NCI-H2081 (cell line): Measurements from ENCODE around the gene DLL4.
A peak's percentile ranks its signal among the peaks of the same experiment; 100 is the strongest.

Experiments used
- DNase-seq, 2 experiments: peaks; one replicate each; lab custom pipeline; 2025; lab: John Stamatoyannopoulos, UW

Gene DLL4

DNA sequence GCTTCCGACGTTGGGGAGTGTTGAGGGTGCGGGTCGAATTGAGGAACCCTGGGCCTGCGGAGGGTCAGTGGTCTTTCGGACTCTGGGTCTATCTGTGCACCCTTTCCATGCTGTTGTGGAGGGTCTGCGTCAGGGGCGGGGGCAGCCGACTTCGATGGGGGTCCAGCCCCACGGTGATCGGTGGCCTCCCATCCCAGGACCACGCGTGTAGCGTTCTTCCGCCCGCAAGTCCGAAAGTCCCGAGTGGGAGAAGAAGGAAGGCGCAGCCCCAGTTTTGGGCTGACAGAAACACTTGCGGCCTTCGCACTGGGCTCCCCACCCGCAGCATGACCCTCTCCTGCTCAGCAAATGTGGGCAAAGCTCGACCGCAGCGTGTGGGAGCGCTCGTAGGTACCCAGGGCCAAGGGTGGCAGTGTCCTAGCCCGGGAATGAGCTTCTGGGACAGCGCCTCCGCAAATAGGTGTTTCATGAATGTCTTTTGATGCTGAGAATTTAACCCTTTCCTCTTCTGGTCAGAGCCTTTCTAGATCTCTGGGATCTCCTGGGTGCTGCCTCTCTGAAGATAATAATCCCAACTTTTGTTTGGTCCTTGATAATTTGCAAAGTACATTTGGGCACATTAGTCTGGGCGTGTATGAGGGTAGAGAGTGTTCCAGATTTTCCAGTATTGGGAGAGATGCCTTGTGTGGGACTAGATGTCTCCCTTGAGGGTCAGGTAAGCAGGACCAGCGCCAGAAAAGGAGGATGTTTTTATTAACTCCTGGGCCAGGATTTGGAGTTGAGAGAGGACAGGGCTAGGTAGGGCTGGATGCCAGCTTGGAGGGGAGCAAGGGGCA lies 2.3 kb upstream of the DLL4 start:
- DNase-seq: no peak

GRCh38 chr15:40927495-40927872 lies 1.7 kb upstream of the DLL4 start:
- DNase-seq: peak in 1 of 2 experiments; percentile 31

DNA sequence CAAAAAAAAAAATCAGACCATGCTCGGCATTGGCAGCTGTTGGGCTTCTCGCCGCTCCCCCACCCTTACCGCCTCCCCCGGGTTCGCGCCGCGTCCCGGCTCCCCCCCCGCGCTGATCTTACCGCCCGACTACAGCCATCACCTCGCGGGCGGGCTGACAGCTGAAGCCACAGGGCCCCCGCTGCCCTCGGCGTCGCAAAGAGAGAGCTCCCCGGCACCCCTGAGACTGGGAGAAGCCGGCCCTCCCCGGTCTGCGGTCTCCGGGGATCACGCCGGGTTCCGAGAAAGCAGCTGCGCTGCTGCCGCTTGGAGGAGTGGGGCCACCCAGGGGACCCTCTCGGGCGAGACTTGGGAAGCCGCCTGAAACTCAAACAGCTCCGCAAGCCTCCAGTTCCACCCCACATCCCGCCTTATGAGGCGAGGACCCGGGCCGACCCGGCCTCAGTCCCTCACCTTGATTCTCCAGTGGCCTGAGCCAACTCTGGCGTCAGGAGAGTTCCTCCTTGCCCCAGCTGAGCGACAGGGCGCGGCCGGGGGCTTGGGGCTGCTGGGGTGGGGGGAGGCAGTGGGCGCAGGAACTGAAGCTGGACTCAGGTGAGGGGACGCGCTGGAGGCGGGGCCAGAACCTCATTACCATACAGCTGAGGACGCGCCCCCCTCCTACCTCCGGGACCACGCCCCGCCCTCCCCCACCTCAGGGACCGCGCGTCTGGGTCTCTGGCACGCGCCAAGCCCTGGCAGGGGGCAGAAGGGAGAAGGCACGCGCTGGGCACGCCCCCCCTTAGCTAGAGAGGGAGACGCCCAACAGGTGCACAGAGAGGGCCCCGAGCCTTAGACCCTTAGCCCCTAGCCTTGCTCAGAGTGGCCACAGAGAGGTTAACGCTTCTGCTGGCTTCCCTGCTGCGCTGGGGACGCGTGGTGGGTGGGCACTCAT lies 1.0 kb upstream of the DLL4 start:
- peak; percentile 65 to 69 for DNase-seq

DNA sequence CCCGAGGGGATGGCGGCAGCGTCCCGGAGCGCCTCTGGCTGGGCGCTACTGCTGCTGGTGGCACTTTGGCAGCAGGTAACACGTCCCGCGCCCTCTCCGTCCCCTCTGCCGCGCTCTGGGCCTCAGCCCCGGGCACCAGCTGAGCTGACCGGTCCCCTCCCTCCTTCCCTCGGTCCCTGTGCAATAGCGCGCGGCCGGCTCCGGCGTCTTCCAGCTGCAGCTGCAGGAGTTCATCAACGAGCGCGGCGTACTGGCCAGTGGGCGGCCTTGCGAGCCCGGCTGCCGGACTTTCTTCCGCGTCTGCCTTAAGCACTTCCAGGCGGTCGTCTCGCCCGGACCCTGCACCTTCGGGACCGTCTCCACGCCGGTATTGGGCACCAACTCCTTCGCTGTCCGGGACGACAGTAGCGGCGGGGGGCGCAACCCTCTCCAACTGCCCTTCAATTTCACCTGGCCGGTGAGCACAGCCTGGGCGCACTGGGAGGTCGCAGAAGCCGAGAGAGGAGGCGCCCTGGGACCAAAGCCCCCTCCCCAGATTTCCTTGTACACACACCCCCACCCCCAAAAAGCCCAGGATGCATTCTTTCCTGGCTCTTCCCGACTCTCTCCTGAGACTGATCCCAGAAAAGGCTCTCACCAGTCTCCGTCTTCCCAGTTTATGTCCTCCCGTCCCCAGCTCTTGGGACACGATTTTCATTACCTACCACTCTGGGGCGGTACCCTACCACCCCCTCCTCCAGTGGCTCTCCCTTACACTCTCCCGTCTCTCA lies 705 bp downstream of the DLL4 start:
- peak in 1 of 2 experiments; percentile 44 for DNase-seq

DNA sequence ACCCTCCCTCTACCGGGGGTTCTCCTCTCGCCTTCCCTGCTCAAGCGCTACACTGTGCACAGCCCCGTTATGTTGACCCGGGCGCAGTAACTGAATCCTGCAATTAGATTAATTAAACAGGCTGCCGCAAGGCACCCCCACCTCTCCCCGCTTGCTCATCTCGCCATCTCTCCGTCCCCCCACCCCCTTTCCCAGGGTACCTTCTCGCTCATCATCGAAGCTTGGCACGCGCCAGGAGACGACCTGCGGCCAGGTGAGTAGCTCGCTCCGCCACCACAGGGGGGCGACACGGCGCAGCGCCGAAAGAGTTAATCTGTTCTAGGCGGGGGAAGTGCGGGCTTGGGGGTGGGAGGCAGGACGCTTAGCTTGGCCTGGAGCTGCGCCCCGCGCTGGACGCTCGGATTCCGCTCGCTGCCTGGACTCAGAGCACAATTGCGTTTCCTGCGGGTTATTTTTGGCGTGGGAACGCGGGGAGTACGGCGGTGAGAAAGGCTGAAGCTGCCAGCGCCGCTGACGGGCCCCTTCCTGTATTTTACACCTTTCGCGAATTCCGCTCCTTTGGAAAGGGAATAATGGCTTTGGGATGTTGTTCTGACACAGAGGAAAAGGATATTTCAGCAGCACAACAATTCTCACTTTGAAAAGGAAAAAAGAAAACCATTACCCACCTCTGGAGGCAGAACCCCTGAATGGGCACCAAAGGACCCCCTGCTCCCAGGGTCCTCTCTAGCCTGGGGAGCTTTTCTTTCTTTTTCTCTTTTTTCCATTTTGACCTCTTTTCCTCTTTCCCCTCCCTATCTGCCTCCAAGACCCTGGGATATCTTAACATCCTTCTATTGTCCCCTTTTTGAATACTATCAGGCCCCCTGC lies 1.5 kb downstream of the DLL4 start:
- DNase-seq: peak in 1 of 2 experiments; percentile 54

- DNase-seq: no peak
Observed at GRCh38 chr15:40931300-40932142, 2.4 kb downstream of the DLL4 start.

DNA sequence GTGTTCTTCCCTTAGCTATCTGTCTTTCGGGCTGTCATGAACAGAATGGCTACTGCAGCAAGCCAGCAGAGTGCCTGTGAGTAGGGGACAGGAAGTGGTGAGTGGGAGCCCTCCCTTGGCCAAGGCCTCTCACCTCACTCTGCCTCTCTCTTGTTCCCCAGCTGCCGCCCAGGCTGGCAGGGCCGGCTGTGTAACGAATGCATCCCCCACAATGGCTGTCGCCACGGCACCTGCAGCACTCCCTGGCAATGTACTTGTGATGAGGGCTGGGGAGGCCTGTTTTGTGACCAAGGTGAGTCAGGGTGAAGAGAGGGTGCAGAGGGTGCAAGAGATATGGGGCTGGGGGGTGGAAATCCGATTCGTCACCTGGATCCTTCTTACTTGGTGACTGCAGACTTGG lies 3.0 kb downstream of the DLL4 start:
- DNase-seq: peak; percentile 30 to 46

DNA sequence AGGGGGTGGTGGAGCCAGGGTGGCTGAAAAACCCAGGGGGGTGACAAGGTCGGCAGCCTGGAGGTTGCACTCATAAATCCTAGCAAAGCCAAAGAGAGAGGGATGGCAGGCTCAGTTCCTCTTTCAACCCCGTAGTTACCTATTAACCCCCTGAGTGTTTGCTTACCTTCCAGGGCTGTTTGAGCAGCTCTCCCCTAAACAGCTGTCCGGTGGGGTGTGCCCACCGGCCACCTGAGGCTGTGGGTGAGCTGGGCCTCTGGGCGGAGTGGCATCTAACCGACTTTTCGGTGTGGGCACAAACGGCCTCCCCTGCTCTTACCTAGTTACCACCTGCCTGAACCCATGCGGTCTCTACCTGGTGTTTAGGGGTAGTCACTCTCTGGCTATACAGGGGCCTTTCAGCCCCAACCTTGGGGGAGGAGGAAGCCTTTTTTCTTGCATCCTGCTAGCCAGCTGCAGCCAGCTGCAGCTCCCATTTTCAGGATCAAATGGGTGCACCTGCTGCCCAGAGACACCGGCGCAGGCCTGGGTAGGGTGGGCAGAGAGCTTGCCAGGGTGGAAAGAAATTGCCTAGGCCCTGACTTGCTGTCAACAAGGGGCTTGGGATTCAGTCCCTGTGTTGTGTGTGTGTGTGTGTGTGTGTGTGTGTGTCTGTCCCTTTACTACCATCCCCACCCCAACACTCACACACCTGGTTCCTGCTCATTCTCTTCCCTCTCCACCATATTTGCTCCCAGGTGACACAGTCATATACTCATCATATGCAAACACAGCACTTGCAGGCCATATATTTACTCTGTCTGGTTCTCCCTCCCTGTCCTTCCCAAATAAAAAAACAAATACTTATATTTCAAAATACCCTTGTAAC lies 3.7 kb downstream of the DLL4 start:
- DNase-seq: peak in 1 of 2 experiments; percentile 57

- no peak for DNase-seq
Observed at GRCh38 chr15:40933517-40933902, 4.4 kb downstream of the DLL4 start.

DNA sequence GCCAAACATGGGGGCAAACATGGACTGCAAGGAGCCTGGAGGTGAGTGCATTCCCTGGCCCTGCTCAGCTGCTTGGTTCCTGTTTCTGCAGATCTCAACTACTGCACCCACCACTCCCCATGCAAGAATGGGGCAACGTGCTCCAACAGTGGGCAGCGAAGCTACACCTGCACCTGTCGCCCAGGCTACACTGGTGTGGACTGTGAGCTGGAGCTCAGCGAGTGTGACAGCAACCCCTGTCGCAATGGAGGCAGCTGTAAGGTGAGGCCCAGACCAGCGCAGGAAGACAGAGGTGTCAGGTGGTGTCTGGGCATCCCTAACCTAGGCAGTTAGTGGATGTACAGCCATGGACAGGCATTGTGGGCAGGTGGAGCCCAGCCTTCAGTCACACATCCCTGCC lies 5.3 kb downstream of the DLL4 start:
- DNase-seq: no peak

DNA sequence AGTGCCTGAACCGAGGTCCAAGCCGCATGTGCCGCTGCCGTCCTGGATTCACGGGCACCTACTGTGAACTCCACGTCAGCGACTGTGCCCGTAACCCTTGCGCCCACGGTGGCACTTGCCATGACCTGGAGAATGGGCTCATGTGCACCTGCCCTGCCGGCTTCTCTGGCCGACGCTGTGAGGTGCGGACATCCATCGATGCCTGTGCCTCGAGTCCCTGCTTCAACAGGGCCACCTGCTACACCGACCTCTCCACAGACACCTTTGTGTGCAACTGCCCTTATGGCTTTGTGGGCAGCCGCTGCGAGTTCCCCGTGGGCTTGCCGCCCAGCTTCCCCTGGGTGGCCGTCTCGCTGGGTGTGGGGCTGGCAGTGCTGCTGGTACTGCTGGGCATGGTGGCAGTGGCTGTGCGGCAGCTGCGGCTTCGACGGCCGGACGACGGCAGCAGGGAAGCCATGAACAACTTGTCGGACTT lies 7.1 kb downstream of the DLL4 start:
- no peak for DNase-seq

DNA sequence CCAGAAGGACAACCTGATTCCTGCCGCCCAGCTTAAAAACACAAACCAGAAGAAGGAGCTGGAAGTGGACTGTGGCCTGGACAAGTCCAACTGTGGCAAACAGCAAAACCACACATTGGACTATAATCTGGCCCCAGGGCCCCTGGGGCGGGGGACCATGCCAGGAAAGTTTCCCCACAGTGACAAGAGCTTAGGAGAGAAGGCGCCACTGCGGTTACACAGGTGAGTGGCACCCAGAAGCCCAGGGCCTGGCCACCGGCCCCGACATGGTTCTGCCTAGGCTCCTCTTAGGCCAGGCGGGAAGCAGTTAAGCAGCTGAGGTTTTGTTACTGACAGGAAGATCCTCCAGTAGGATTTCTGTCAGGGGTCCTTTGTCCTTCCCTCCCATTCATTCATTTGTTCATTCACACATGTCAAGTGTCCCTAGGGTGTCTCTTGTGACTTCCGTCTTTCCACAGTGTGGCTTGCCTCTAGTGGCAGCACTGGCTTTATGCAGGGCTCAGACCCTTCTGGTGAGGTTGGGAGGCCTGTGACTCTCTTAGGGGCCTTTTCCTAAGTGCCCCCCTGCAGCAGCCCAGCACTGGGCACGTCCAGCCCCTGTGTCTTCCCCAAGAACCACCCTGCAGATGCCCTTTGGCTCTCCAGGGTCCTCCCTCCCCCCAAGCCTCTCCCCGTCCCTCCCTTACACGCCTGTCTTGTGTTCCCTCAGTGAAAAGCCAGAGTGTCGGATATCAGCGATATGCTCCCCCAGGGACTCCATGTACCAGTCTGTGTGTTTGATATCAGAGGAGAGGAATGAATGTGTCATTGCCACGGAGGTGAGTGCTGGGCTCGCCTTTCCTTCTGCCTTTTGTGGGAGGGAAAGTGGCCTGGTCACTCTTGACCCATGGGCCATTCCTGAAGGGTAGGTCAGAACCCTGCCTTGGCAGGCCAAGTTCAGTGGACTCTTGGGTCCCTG lies 7.8 kb downstream of the DLL4 start:
- peak in 1 of 2 experiments; percentile 8 for DNase-seq

- DNase-seq: peak in 1 of 2 experiments; percentile 36
Observed at GRCh38 chr15:40937762-40938535, 8.8 kb downstream of the DLL4 start.

GRCh38 chr15:40938536-40938870 lies 9.4 kb downstream of the DLL4 start:
- DNase-seq: no peak

DNA sequence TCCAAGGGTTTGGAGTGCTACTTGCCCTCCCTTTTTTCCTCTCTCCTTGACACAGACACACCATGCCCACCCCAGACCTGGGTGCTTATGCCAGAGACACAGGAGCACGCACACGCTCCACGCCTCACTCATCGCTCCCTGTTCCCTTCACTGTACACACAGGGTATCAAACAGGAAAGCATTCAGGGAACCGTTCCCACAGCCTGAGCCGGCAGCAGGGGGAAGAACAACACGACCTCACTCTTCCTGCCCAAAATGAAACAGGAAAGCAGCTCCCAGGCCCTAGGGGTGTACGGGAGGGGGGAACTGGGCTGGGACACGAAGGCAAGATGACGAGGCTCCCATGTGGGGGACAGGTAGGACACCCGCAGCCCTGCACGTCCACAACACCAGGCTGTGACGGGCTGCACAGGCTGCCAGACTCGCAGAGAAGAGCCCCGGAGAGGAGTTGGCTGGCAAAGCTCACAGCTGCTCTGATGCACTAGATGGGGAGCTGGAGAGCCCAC lies 11.2 kb downstream of the DLL4 start:
- DNase-seq: no peak

- DNase-seq: no peak
Observed at GRCh38 chr15:40941068-40941527, 12.0 kb downstream of the DLL4 start.
